ENCODE results near the gene ZNF846. TPM values are rescaled to one million over a fixed set of nuclear protein-coding genes. Genes with fewer than 3 reads are reported as not detected.

The ZNF846 gene
- total RNA-seq, 1 experiment from 2014 or later, result 1.2 TPM

- CTCF ChIA-PET, result interaction anchor here (0.8 to 2.4 kb wide), 5 partner anchors 151 to 591 kb away, joined by 3 to 15 read pairs (median 5); partner anchors contain the start of gene ZNF561
- Histone ChIP-seq H3K9me3 (ENCODE audit: control insufficient read depth in 1 of 2, insufficient read depth in 1 of 2, low read depth in 1 of 2, low read length in 2 of 2) (peaks cover 0 to 4% of the 10 kb centered on the region in 2 experiments; a peak in 2 of 4 replicates), H3K9me2 (ENCODE audit: insufficient read depth) (no peaks in the 10 kb centered on the region), H3K27ac (ENCODE audit: low read depth, low read length) (no peak overlapping the region), H4K20me1 (ENCODE audit: insufficient read depth) (no peaks in the 10 kb centered on the region), H3K4me2 (ENCODE audit: low read length) (no peak overlapping the region), H3K79me2 (ENCODE audit: insufficient read depth, low read length) (no peaks in the 10 kb centered on the region), H3K4me3 (replicated peaks in 1 of 2; ENCODE audit: low read depth in 1 of 2, low read length in 2 of 2) (no peak overlapping the region), H3K9ac (ENCODE audit: low read length) (no peak overlapping the region), H3K4me1 (ENCODE audit: control insufficient read depth in 1 of 2, insufficient read depth in 2 of 2, low read length in 2 of 2) (no peaks in the 10 kb centered on the region), H2AFZ (ENCODE audit: low read depth, low read length, poor library complexity, severe bottlenecking) (no peak overlapping the region), H3K27me3 (ENCODE audit: insufficient read depth, low read length) (no peaks in the 10 kb centered on the region), H3K36me3 (ENCODE audit: control insufficient read depth in 1 of 2, insufficient read depth in 2 of 2, low read length in 2 of 2) (no peaks in the 10 kb centered on the region)
- TF ChIP-seq SIN3A (IDR thresholded peaks at IDR 0.05; ENCODE audit: low read depth) (no peak), YY1 (IDR thresholded peaks at IDR 0.05; ENCODE audit: extremely low read depth, insufficient replicate concordance, low read depth, low read length) (peak; percentile 51), CTCF (IDR thresholded peaks at IDR 0.05 in 2 of 3, conservative IDR thresholded peaks at IDR 0.05 in 1 of 3; ENCODE audit: borderline replicate concordance in 1 of 3, insufficient read depth in 1 of 3, low read depth in 2 of 3, low read length in 2 of 3) (peak; percentile 84 to 90 (median 89)), CEBPB (IDR thresholded peaks at IDR 0.05; ENCODE audit: low read depth) (no peak), RAD21 (IDR thresholded peaks at IDR 0.05; ENCODE audit: low read depth) (peak; percentile 97), CBX3 (IDR thresholded peaks at IDR 0.05; ENCODE audit: low read depth) (0 out of 2 replicates have a peak, but pooled peaks have one; percentile 20)
- RAD21 ChIA-PET (ENCODE audit: low non-redundant PET in 1 of 2, low total read pairs in 2 of 2, uncharacterized antibody in 2 of 2, unreplicated experiment in 2 of 2), result interaction anchor here (0.7 to 1.1 kb wide), 2 partner anchors 30 to 591 kb away, joined by 3 to 4 read pairs; no protein-coding TSS in a partner anchor
- intact Hi-C loops (cut with micrococcal nuclease), result loop anchor here (1.0 to 10.0 kb wide), 6 partner anchors 170 to 659 kb away; partner anchors contain the start of gene ZNF266
- ATAC-seq, result peak; percentile 100
- peak; percentile 90 for DNase-seq (ENCODE audit: low read depth, low spot score)
- no TSS peak for BruUV-seq (replicated peaks)
- POLR2A ChIA-PET, result no interaction called here
Observed at GRCh38 chr19:9796113-9796773, 27.7 kb upstream of the ZNF846 start.

Measured in HCT116 (cell line).